GM13977 (cell line): Measurements from ENCODE around the gene ANKRD34B.

Source experiments
- DNase-seq: peaks from one replicate; pipeline ENCODE4 v3.0.0; 2012; ENCODE audit warnings: low spot score
- in situ Hi-C: fragments of 300-500 bp; cut with MboI; formaldehyde crosslinking; loops from one replicate; pipeline ENCODE4 v1.12.0; 2022; ENCODE audit warnings: low sequenced_read_pairs, low pct_unique_long_range_greater_than_20kb, mixed read lengths, inconsistent platforms; ENCODE audit not compliant: unreplicated experiment
- TF ChIP-seq, protein P1 (sequence below): IDR thresholded peaks from 2 replicates; pipeline ENCODE4 v1.5.1; 2012; ENCODE audit warnings: mild to moderate bottlenecking, control low read depth; ENCODE audit not compliant: insufficient read depth; ENCODE audit errors: extremely low read depth, missing control alignments

The ANKRD34B gene

DNA sequence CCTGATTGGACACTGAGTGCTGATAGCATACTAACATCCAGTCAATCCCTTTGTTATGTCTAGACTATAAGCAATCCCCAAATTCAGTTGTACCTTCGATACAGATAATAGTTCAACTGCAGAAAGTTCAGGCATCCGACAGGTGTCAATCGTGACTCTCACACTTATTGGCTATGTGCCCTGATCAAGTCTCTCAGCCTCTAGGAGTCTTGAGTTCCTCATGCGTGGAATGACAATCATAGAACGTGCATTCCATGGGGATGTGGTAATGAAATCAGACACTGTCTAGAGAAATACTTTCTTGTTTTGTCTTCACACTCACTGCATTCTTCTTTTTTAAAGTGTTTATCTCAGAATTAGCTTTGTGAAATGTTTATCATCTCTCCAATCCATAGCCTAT lies 4.8 kb downstream of the ANKRD34B start:
- in situ Hi-C loops: no loop called here
- DNase-seq: no peak
- TF ChIP-seq, protein P1, sequence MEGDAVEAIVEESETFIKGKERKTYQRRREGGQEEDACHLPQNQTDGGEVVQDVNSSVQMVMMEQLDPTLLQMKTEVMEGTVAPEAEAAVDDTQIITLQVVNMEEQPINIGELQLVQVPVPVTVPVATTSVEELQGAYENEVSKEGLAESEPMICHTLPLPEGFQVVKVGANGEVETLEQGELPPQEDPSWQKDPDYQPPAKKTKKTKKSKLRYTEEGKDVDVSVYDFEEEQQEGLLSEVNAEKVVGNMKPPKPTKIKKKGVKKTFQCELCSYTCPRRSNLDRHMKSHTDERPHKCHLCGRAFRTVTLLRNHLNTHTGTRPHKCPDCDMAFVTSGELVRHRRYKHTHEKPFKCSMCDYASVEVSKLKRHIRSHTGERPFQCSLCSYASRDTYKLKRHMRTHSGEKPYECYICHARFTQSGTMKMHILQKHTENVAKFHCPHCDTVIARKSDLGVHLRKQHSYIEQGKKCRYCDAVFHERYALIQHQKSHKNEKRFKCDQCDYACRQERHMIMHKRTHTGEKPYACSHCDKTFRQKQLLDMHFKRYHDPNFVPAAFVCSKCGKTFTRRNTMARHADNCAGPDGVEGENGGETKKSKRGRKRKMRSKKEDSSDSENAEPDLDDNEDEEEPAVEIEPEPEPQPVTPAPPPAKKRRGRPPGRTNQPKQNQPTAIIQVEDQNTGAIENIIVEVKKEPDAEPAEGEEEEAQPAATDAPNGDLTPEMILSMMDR: no peak

DNA sequence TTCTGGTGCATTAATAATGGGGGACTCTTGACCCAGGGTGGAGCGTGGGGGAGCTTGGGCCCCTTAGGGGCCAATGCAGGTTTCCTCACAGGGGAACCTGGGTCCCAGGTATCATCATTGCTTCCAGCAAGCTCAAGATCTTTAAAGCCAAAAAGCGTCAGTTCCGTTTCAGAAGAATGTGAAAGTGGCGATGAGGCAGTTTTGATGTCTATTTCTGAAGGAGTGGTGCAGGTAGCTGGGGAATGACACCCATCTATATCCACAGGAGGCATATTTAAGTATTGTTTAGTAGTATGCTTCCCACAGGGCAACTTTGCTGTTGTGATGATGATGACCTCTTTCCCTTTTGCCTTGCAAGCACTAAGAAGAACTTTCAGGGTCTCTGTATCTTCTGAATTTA lies 10.8 kb downstream of the ANKRD34B start:
- TF ChIP-seq, protein P1: no peak
- DNase-seq: no peak
- in situ Hi-C loops: no loop called here

DNA sequence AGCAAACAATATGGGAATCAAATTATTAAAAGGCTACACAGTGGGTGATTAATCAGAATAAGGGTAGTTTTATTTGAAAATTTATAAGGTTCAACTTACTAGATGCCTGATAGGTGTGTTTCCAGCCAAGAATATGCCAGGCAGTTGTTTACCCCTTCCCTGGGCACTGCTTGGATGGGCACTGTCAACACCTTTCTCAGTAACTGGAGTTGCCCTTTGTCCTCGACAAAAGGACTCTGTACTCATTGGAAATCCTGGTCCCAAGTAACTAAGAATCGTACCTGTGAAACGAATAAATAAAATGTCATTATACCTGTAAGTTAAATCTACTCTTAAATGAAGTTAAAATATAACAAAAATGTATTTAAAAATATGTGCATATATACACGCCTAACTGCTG lies 15.0 kb downstream of the ANKRD34B start:
- in situ Hi-C loops: no loop called here
- no peak for DNase-seq
- TF ChIP-seq, protein P1: no peak

DNA sequence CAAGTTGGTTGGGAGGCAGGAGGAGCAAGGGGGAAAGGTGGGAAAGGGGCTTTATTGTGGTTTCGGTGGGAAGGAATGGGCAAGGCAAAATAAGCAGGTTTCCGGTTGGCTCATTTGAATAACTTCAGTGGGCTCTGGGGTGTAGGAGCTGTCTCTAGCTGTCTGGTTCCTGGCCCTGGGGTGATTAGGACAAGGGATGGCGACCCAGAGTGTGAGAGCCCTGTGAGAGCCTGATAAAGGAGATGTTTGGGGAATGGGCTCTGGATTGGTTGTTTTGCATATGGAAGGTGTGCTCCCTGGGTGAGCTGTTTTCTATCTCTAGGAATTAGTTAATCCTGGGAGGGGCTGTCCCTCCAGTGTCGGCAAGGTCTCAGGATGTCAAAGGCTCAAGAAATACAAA lies 15.4 kb downstream of the ANKRD34B start:
- DNase-seq: no peak
- TF ChIP-seq, protein P1: no peak
- in situ Hi-C loops: no loop called here

DNA sequence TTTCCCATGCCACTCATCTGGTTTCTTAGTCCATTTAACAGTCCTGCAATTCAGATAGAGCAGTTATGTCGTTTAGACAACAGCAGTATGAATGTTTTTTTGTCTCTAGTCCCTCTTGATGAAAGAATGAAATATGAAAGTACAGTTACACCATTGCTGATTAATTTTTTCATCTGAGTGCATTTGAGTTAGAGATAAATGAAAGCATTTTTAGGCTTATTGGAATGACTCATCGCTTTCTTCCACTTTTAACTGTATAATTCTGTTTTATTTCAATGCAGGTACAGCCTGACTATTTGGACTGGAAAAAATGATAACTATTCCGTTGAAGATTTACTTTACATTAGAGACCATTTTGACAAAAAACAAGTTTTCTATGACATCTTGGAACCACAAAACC lies 28.7 kb downstream of the ANKRD34B start:
- in situ Hi-C loops: no loop called here

DNA sequence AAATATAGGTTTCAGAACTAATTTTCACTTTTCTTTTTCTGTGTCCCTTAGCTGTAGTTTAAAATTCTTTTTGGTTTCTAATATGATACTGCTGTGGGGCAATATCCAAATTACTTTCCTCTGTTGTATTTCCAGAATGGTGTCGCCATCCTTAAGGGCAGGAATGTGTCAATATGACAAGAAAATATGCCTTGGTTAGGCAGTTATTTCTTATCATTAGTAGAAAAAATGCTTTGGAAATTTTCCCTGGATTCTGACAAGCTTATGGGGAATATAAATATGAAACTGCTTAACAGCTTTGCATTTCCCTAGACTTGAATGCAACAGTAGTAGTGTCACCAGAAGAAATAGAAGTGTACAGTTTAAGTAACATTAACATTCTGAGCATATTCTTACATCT lies 29.4 kb downstream of the ANKRD34B start:
- no peak for DNase-seq
- in situ Hi-C loops: no loop called here
- TF ChIP-seq, protein P1: no peak

More for the DNA sequence above, 28.7 kb downstream of the ANKRD34B start:
- no peak for DNase-seq
- TF ChIP-seq, protein P1: no peak

DNA sequence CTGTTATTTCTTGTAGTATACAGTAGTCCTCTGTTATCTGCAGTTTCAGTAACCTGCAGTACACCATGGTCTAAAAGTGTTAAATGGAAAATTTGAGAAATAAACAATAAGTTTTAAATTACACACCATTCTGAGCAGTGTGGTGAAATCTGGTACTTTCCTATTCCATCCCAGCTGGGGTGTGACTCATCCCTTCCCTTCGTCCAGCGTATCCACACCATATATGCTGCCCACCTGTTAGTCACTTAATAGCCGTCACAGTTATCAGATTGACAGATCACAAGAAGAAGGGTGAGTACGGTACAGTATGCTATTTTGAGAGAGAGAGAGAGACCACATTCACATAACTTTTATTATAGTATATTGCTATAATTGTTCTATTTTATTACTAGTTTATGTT lies 53.3 kb downstream of the ANKRD34B start:
- in situ Hi-C loops: no loop called here
- TF ChIP-seq, protein P1: no peak
- no peak for DNase-seq
